NT2/D1 (cell line): ENCODE measurements around the gene DIAPH2.

Source experiments
- SUZ12 ChIP-seq: IDR thresholded peaks from 2 replicates; pipeline ENCODE4 v1.6.1; 2011; ENCODE audit not compliant: insufficient read length, insufficient read depth; ENCODE audit errors: extremely low read depth
- ZNF274 ChIP-seq: IDR thresholded peaks from 2 replicates; pipeline ENCODE4 v1.6.1; 2011; ENCODE audit warnings: mild to moderate bottlenecking, low read depth, low read length

DNA sequence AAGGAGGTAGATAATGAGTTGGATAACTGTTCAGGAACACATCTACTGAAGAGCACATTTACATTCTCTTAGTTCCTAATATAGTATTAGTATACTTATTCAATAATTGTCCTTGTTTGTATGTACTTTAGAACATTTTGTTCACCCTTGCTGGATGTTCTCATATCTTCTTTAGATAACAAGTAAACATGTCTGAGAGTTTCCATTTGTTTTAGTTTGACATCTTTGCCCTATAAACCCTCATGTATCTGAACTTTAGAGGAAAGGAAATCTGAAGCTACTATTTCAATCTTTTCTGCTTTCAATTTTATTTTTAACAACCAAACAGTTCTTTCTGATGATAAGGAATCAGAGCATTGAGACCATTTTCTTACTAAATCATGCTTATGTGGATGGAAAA is 717.7 kb downstream of the DIAPH2 start:
- TF ChIP-seq SUZ12 (no peak), ZNF274 (no peak)
